Measurements from ENCODE around the gene MAML2. TPM values are rescaled to one million over a fixed set of nuclear protein-coding genes. Genes with fewer than 3 reads are reported as not detected.

MAML2 gene
- total and polyA plus RNA-seq, 2 of the 8 experiments (the other 6 are each of a cell fraction or from before 2014, with no cell fraction given) = 3.8 to 6.6 TPM

- Histone ChIP-seq H3K27me3 (replicated peaks in 1 of 4; ENCODE audit: control insufficient read depth in 3 of 4, extremely low read depth in 1 of 4, insufficient read depth in 3 of 4, low read length in 3 of 4) (no peaks in the 10 kb centered on the region), H3K79me2 (ENCODE audit: control insufficient read depth in 1 of 2, insufficient read depth in 2 of 2, low read length in 2 of 2) (no peaks in the 10 kb centered on the region), H3K23ac (ENCODE audit: insufficient read length) (no peak overlapping the region), H3K4me2 (ENCODE audit: insufficient read depth in 1 of 2, low read depth in 2 of 2, low read length in 2 of 2) (no peak overlapping the region), H2BK12ac (ENCODE audit: low read depth, low read length) (no peak overlapping the region), H3K9ac (replicated peaks in 1 of 4; ENCODE audit: extremely low read depth in 1 of 4, low read depth in 3 of 4, low read length in 3 of 4) (no peak overlapping the region), H3K9me3 (ENCODE audit: insufficient read depth in 2 of 2, low read depth in 1 of 2, low read length in 1 of 2) (no peaks in the 10 kb centered on the region), H4K5ac (ENCODE audit: insufficient read length, low read depth, low read length) (no peak overlapping the region), H3K4ac (replicated peaks; ENCODE audit: insufficient read length, low read depth, low read length) (no peak overlapping the region), H3K27ac (ENCODE audit: low read depth, low read length) (no peak overlapping the region), H3K56ac (replicated peaks; ENCODE audit: insufficient read length, low read depth, low read length) (no peak overlapping the region), H2BK15ac (ENCODE audit: low read length) (no peak overlapping the region), H3K23me2 (ENCODE audit: low read depth, low read length) (no peaks in the 10 kb centered on the region), H4K8ac (ENCODE audit: extremely low read depth, insufficient read depth, low read length) (no peak overlapping the region), H3K14ac (ENCODE audit: insufficient read length) (no peak overlapping the region), H2BK5ac (ENCODE audit: low read depth, low read length) (no peak overlapping the region), H3K18ac (ENCODE audit: extremely low read depth, low read length) (no peak overlapping the region), H2BK20ac (ENCODE audit: low read length) (no peak overlapping the region), H2AFZ (ENCODE audit: low read length) (no peak overlapping the region), H3K36me3 (ENCODE audit: control insufficient read depth in 2 of 4, insufficient read depth in 4 of 4, low read length in 3 of 4) (no peaks in the 10 kb centered on the region), H3K79me1 (ENCODE audit: low read depth, low read length) (no peaks in the 10 kb centered on the region), H3K4me1 (replicated peaks in 1 of 4; ENCODE audit: control insufficient read depth in 3 of 4, insufficient read depth in 4 of 4, low read length in 3 of 4) (peaks cover 0 to 3% (median 0%) of the 10 kb centered on the region in 4 experiments; a peak in 2 of 7 replicates), H3K4me3 (ENCODE audit: extremely low read depth in 1 of 4, insufficient read depth in 2 of 4, low read depth in 3 of 4, low read length in 4 of 4) (no peak overlapping the region), H4K20me1 (replicated peaks in 1 of 2; ENCODE audit: control insufficient read depth in 1 of 2, insufficient read depth in 2 of 2, low read length in 2 of 2) (no peaks in the 10 kb centered on the region), H4K91ac (replicated peaks; ENCODE audit: insufficient read length, low read length) (no peak overlapping the region), H2BK120ac (replicated peaks; ENCODE audit: low read depth, low read length) (no peak overlapping the region), H2AK5ac (ENCODE audit: low read depth, low read length) (no peak overlapping the region)
- ChIA-PET CTCF (ENCODE audit: partially characterized antibody) (interaction anchor here (0.6 to 2.0 kb wide), 10 partner anchors 8 to 44 kb away, joined by 3 to 6 read pairs (median 4); partner anchors contain the start of gene MAML2), POLR2A (ENCODE audit: partially characterized antibody) (no interaction called here)
- no peak for TF ChIP-seq POLR2A (IDR thresholded peaks at IDR 0.05; ENCODE audit: control extremely low read depth in 1 of 2, low read depth in 2 of 2, low read length in 2 of 2)
- no peak for TF ChIP-seq SUZ12 (IDR thresholded peaks at IDR 0.05; ENCODE audit: low read length)
- TF ChIP-seq EZH2 (IDR thresholded peaks at IDR 0.05; ENCODE audit: low read depth, low read length, severe bottlenecking) = no peak
- no peak for TF ChIP-seq GABPA (IDR thresholded peaks at IDR 0.05; ENCODE audit: borderline replicate concordance, insufficient read depth, low read length)
- TF ChIP-seq RAD21 (IDR thresholded peaks at IDR 0.05 in 1 of 2, conservative IDR thresholded peaks at IDR 0.05 in 1 of 2; ENCODE audit: low read depth in 2 of 2, low read length in 2 of 2) = no peak
- no peak for TF ChIP-seq SIN3A (conservative IDR thresholded peaks at IDR 0.05 in 1 of 2, IDR thresholded peaks at IDR 0.05 in 1 of 2; ENCODE audit: low read depth in 1 of 2, low read length in 2 of 2)
- TF ChIP-seq TAF7 (optimal IDR thresholded peaks at IDR 0.05; ENCODE audit: borderline replicate concordance, low read depth, low read length) = no peak
- no peak for TF ChIP-seq KDM1A (IDR thresholded peaks at IDR 0.05; ENCODE audit: borderline replicate concordance, low read length)
- TF ChIP-seq BACH1 (IDR thresholded peaks at IDR 0.05; ENCODE audit: low read length) = no peak
- WGBS, 2 experiments (ENCODE audit: extremely low coverage in 1 of 2, insufficient coverage in 1 of 2, insufficient read length in 1 of 2, insufficient replicate concordance in 2 of 2, low coverage in 1 of 2, low lambda C conversion rate in 2 of 2, missing lambda C conversion rate in 1 of 2) = 87% methylated on average over 8 of the region's 8 CpGs; no CpG with 5 or more reads in 1 of the 2 experiments
- no peak for FAIRE-seq
- no peak for DNase-seq (ENCODE audit: low read depth in 1 of 2, low spot score in 2 of 2)
Observed at GRCh38 chr11:96299155-96299888, 43.7 kb downstream of the MAML2 start.
